GM19372 (cell line): ENCODE results near the gene HPSE2.
"Not testable (repeated sequence)": the region's sequence is repeated elsewhere in the genome, so short reads cannot be mapped to it uniquely, and the experiment has no call there.

Experiments used
- ATAC-seq: cut with Tn5 transposase; IDR thresholded peaks from one replicate; pipeline ENCODE4 v1.9.1; 2021; ENCODE audit warnings: mild to moderate bottlenecking, low read depth, moderate library complexity; ENCODE audit not compliant: unreplicated experiment

HPSE2 gene

GRCh38 chr10:98587156-98587837, 648.4 kb downstream of the HPSE2 start:
- ATAC-seq = no peak

- no peak for ATAC-seq
These were observed 649.6 kb downstream of the HPSE2 start for GRCh38 chr10:98586096-98586495.

DNA sequence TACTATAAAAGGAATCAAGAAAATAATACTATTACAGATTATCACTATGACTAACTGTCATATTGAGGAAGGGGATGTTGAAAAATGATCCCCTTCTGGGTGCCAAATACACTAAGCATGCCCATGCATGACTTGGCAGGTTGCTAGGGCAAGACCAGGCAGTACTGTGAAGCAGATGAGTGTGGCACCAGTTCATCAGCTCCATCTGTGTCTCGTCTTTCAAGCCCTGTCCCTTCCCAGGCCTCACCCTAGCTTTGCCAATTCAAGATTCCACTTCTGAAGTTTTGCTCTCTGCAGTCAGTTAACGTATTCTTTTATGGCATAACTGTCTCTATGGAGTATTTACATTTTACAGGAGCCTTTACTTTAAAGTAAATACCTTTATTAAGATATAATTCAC, 653.3 kb downstream of the HPSE2 start:
- no peak for ATAC-seq

DNA sequence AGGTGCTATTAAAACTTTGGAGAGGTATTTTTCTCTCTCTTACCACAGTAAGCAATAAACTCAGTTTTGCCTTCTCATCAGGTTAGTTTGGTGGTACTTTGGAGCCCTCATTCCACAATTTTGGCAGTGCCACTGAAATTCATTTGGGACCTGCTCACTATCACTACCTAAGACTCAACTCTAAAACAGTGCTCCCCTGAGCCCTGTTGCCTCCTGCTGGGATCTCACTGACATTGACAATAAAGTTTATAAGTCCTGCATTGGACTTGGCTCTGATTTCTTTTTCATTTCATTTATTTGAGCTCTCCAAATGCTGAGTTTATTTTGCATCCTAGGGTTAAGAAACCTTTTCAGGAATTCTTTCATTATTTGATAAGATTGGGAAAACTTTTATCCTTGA, 658.1 kb downstream of the HPSE2 start:
- ATAC-seq = no peak

- ATAC-seq = no peak
These were observed 658.5 kb downstream of the HPSE2 start for GRCh38 chr10:98577168-98577567.

DNA sequence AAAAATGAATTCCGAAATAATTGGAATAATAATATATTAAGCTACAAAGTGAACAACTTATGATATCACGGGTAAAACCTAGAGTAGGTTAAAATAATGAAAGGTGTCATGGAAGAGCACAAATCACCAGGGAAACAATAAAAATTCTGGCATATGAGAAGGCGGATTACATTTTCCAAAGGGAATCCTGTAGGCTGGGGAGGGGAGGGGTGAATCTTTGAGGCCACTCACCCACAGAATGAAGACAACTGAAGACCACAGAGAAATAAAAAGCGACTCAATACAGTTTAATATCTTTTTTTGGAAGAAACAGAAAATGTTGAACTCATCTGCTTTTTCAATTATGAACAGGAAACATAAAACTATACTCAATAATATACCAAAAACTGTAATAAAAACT, 659.6 kb downstream of the HPSE2 start:
- no peak for ATAC-seq

GRCh38 chr10:98572594-98572993, 663.1 kb downstream of the HPSE2 start:
- no peak for ATAC-seq

GRCh38 chr10:98570834-98571233, 664.8 kb downstream of the HPSE2 start:
- ATAC-seq = no peak

DNA sequence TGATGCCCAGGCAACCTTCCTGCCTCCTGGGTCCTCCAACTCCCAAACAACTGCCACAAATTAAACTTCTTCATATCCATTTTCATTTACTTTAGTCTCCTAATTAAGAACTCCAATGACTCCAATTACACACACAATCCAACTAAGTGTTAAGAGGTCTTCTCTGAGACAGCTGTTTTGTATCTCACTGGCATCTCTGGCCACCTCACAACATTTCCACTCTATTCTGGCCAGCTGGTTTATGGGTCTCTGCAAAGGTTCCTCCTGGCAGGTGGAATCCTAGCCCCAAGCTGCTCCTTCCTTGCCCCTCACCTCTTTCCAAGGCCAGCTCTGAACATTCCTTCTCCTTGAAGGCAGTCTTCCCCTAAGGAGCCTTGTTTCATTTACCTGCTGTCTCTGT, 665.8 kb downstream of the HPSE2 start:
- ATAC-seq = no peak

DNA sequence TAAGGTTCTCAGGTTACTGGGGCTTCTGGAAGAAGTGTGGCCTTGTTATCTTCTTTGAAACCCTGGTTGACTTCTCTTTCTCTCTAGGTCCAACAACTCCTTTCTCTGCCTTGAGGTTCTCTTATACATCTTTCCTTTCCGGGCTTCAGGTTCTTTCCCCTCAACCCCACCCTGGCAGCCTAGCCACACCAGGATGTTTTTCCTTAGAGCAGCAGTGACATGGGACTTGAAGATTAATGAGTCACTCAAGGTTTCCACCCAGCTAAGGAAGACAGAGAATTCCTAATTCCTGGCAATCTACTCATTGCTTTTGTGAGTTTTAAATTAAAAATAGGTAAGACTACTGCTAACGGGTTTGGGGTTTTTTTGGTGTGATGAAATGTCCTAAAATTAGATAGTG, 667.1 kb downstream of the HPSE2 start:
- ATAC-seq = no peak

GRCh38 chr10:98567391-98568133, 668.1 kb downstream of the HPSE2 start:
- ATAC-seq = no peak

DNA sequence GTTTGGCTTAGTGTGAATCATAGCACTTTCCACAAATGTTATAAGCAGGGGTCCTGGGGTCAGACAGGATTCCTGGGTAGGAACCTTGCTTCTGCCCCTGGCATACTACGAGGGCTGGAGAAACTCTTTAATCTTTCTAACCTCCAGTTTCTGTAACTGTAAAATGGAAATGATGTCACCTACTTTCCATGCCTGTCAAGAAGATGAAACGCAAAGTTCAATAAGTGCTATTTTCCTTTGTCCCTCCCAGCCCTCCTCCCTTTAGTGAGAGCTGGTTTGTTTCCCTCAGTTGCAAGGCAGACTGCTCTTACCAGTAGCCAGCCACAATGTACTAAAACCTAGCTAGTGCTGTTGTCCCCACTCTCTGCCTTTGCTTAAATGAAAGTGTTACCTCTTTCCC, 671.8 kb downstream of the HPSE2 start:
- ATAC-seq = no peak

- no peak for ATAC-seq
These were observed 675.1 kb downstream of the HPSE2 start for GRCh38 chr10:98560565-98560964.

GRCh38 chr10:98556061-98556460, 679.6 kb downstream of the HPSE2 start:
- no peak for ATAC-seq

- ATAC-seq = no peak
These were observed 680.5 kb downstream of the HPSE2 start for GRCh38 chr10:98555021-98555619.

- ATAC-seq = not testable (repeated sequence)
These were observed 694.1 kb downstream of the HPSE2 start for GRCh38 chr10:98541561-98541960.

- ATAC-seq = no peak
These were observed 696.1 kb downstream of the HPSE2 start for GRCh38 chr10:98539578-98539977.

- ATAC-seq = no peak
These were observed 697.2 kb downstream of the HPSE2 start for GRCh38 chr10:98538472-98538871.

DNA sequence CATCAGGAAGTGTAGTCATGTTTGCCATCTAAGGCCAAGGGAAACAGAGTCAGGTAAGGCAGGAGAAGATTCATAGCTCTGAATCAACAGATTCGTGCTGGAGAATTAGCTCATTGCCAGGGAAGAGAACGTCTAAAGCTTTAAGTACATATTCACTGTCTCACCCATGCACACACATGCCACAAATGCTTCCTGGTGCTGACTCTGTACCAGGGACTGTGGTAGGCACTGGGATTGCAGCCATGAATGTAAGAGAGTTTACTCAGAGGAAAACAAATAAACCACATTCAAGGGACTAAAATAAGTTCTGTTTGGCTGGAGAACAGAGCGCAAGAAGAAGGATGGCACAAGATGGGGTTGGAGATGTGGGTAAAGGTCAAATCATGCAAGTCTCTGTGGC, 699.1 kb downstream of the HPSE2 start:
- no peak for ATAC-seq

DNA sequence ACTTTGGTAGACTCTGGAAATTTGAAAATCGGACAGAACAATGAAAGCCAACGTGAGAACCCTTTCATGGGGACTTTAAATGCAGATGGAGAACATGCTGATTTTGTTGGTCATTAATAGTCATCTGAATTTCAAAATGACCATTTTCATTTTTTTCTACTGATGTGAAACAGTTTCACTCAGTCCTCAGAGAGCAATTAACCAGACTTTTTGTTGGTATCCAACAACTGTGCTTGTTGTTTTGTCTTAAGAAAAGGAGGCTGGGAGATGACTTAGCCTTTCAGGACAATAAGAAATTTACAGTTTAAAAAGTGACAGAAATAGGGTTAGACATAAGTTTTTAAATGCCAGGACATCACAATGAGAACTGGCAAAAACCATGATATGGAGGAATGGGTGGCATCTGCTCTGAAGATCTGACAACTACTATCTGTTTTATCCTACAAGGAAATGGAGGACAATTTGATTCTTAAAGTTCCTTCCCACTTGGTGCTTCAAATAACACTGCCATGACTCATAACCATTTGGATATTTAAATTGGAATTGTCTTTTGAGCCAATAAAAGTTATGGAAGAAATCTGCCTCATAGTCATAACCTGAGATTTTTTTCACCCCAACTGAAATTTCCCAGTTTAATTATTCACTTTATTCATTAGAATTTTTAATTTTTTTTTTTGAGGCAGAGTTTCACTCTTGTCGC, 701.8 kb downstream of the HPSE2 start:
- ATAC-seq = no peak

- no peak for ATAC-seq
These were observed 702.4 kb downstream of the HPSE2 start for GRCh38 chr10:98533241-98533640.
